ENCODE results near the gene FILIP1.

The FILIP1 gene

GRCh38 chr6:75429061-75429703, 64.4 kb downstream of the FILIP1 start:
- Histone ChIP-seq H3K4me3 (ENCODE audit: low read length) (no peak overlapping the region), H3K27me3 (ENCODE audit: control insufficient read depth, insufficient read depth, low read length) (no peaks in the 10 kb centered on the region), H3K36me3 (ENCODE audit: control insufficient read depth, low read depth, low read length) (no peaks in the 10 kb centered on the region), H3K9ac (ENCODE audit: low read length) (no peak overlapping the region), H3K9me3 (ENCODE audit: control insufficient read depth, low read depth, low read length) (no peaks in the 10 kb centered on the region), H3K4me1 (ENCODE audit: control insufficient read depth, low read depth, low read length) (no peaks in the 10 kb centered on the region), H3K27ac (ENCODE audit: low read length) (no peak overlapping the region)

GRCh38 chr6:75428204-75428603, 65.4 kb downstream of the FILIP1 start:
- no peaks in the 10 kb centered on the region for H3K9me3 ChIP-seq (ENCODE audit: control insufficient read depth, low read depth, low read length)
- no peak overlapping the region for H3K9ac ChIP-seq (ENCODE audit: low read length)
- no peak overlapping the region for H3K4me3 ChIP-seq (ENCODE audit: low read length)
- H3K27ac ChIP-seq (ENCODE audit: low read length) = no peak overlapping the region
- no peaks in the 10 kb centered on the region for H3K36me3 ChIP-seq (ENCODE audit: control insufficient read depth, low read depth, low read length)
- H3K27me3 ChIP-seq (ENCODE audit: control insufficient read depth, insufficient read depth, low read length) = no peaks in the 10 kb centered on the region
- no peaks in the 10 kb centered on the region for H3K4me1 ChIP-seq (ENCODE audit: control insufficient read depth, low read depth, low read length)

GRCh38 chr6:75427329-75427728, 66.3 kb downstream of the FILIP1 start:
- H3K36me3 ChIP-seq (ENCODE audit: control insufficient read depth, low read depth, low read length) = no peaks in the 10 kb centered on the region
- H3K9ac ChIP-seq (ENCODE audit: low read length) = no peak overlapping the region
- H3K27ac ChIP-seq (ENCODE audit: low read length) = no peak overlapping the region
- H3K4me3 ChIP-seq (ENCODE audit: low read length) = no peak overlapping the region
- H3K4me1 ChIP-seq (ENCODE audit: control insufficient read depth, low read depth, low read length) = no peaks in the 10 kb centered on the region
- H3K27me3 ChIP-seq (ENCODE audit: control insufficient read depth, insufficient read depth, low read length) = no peaks in the 10 kb centered on the region
- H3K9me3 ChIP-seq (ENCODE audit: control insufficient read depth, low read depth, low read length) = no peaks in the 10 kb centered on the region

- Histone ChIP-seq H3K27ac (ENCODE audit: low read length) (no peak overlapping the region), H3K27me3 (ENCODE audit: control insufficient read depth, insufficient read depth, low read length) (no peaks in the 10 kb centered on the region)
These were observed 68.7 kb downstream of the FILIP1 start for GRCh38 chr6:75424618-75425548.

GRCh38 chr6:75423386-75423785, 70.2 kb downstream of the FILIP1 start:
- Histone ChIP-seq H3K9me3 (ENCODE audit: control insufficient read depth, low read depth, low read length) (no peaks in the 10 kb centered on the region), H3K4me1 (ENCODE audit: control insufficient read depth, low read depth, low read length) (no peaks in the 10 kb centered on the region), H3K9ac (ENCODE audit: low read length) (no peak overlapping the region), H3K27me3 (ENCODE audit: control insufficient read depth, insufficient read depth, low read length) (no peaks in the 10 kb centered on the region), H3K36me3 (ENCODE audit: control insufficient read depth, low read depth, low read length) (no peaks in the 10 kb centered on the region), H3K4me3 (ENCODE audit: low read length) (no peak overlapping the region), H3K27ac (ENCODE audit: low read length) (no peak overlapping the region)

More at GRCh38 chr6:75424618-75425548, 68.7 kb downstream of the FILIP1 start:
- no peaks in the 10 kb centered on the region for H3K4me1 ChIP-seq (ENCODE audit: control insufficient read depth, low read depth, low read length)
- H3K9me3 ChIP-seq (ENCODE audit: control insufficient read depth, low read depth, low read length) = no peaks in the 10 kb centered on the region
- H3K9ac ChIP-seq (ENCODE audit: low read length) = no peak overlapping the region
- H3K36me3 ChIP-seq (ENCODE audit: control insufficient read depth, low read depth, low read length) = no peaks in the 10 kb centered on the region
- H3K4me3 ChIP-seq (ENCODE audit: low read length) = no peak overlapping the region

GRCh38 chr6:75422024-75422639, 71.5 kb downstream of the FILIP1 start:
- H3K27me3 ChIP-seq (ENCODE audit: control insufficient read depth, insufficient read depth, low read length) = no peaks in the 10 kb centered on the region
- H3K36me3 ChIP-seq (ENCODE audit: control insufficient read depth, low read depth, low read length) = no peaks in the 10 kb centered on the region
- H3K4me3 ChIP-seq (ENCODE audit: low read length) = no peak overlapping the region
- H3K9ac ChIP-seq (ENCODE audit: low read length) = no peak overlapping the region
- no peak overlapping the region for H3K27ac ChIP-seq (ENCODE audit: low read length)
- no peaks in the 10 kb centered on the region for H3K4me1 ChIP-seq (ENCODE audit: control insufficient read depth, low read depth, low read length)
- no peaks in the 10 kb centered on the region for H3K9me3 ChIP-seq (ENCODE audit: control insufficient read depth, low read depth, low read length)

GRCh38 chr6:75421316-75422023, 72.1 kb downstream of the FILIP1 start:
- no peak overlapping the region for H3K9ac ChIP-seq (ENCODE audit: low read length)
- H3K4me3 ChIP-seq (ENCODE audit: low read length) = no peak overlapping the region
- H3K27me3 ChIP-seq (ENCODE audit: control insufficient read depth, insufficient read depth, low read length) = no peaks in the 10 kb centered on the region
- H3K27ac ChIP-seq (ENCODE audit: low read length) = no peak overlapping the region
- no peaks in the 10 kb centered on the region for H3K9me3 ChIP-seq (ENCODE audit: control insufficient read depth, low read depth, low read length)
- no peaks in the 10 kb centered on the region for H3K36me3 ChIP-seq (ENCODE audit: control insufficient read depth, low read depth, low read length)
- H3K4me1 ChIP-seq (ENCODE audit: control insufficient read depth, low read depth, low read length) = no peaks in the 10 kb centered on the region

- no peak overlapping the region for H3K4me3 ChIP-seq (ENCODE audit: low read length)
- H3K9ac ChIP-seq (ENCODE audit: low read length) = no peak overlapping the region
- H3K27ac ChIP-seq (ENCODE audit: low read length) = no peak overlapping the region
These were observed 73.6 kb downstream of the FILIP1 start for GRCh38 chr6:75419980-75420379.

GRCh38 chr6:75419416-75419815, 74.2 kb downstream of the FILIP1 start:
- H3K9ac ChIP-seq (ENCODE audit: low read length) = no peak overlapping the region
- H3K4me3 ChIP-seq (ENCODE audit: low read length) = no peak overlapping the region
- H3K27me3 ChIP-seq (ENCODE audit: control insufficient read depth, insufficient read depth, low read length) = no peaks in the 10 kb centered on the region
- no peaks in the 10 kb centered on the region for H3K9me3 ChIP-seq (ENCODE audit: control insufficient read depth, low read depth, low read length)
- H3K27ac ChIP-seq (ENCODE audit: low read length) = no peak overlapping the region
- H3K36me3 ChIP-seq (ENCODE audit: control insufficient read depth, low read depth, low read length) = no peaks in the 10 kb centered on the region
- no peaks in the 10 kb centered on the region for H3K4me1 ChIP-seq (ENCODE audit: control insufficient read depth, low read depth, low read length)

More at GRCh38 chr6:75419980-75420379, 73.6 kb downstream of the FILIP1 start:
- Histone ChIP-seq H3K36me3 (ENCODE audit: control insufficient read depth, low read depth, low read length) (no peaks in the 10 kb centered on the region), H3K27me3 (ENCODE audit: control insufficient read depth, insufficient read depth, low read length) (no peaks in the 10 kb centered on the region), H3K4me1 (ENCODE audit: control insufficient read depth, low read depth, low read length) (no peaks in the 10 kb centered on the region), H3K9me3 (ENCODE audit: control insufficient read depth, low read depth, low read length) (no peaks in the 10 kb centered on the region)

GRCh38 chr6:75418233-75418632, 75.4 kb downstream of the FILIP1 start:
- H3K4me3 ChIP-seq (ENCODE audit: low read length) = no peak overlapping the region
- no peaks in the 10 kb centered on the region for H3K4me1 ChIP-seq (ENCODE audit: control insufficient read depth, low read depth, low read length)
- no peaks in the 10 kb centered on the region for H3K27me3 ChIP-seq (ENCODE audit: control insufficient read depth, insufficient read depth, low read length)
- H3K9ac ChIP-seq (ENCODE audit: low read length) = no peak overlapping the region
- no peaks in the 10 kb centered on the region for H3K9me3 ChIP-seq (ENCODE audit: control insufficient read depth, low read depth, low read length)
- no peak overlapping the region for H3K27ac ChIP-seq (ENCODE audit: low read length)
- no peaks in the 10 kb centered on the region for H3K36me3 ChIP-seq (ENCODE audit: control insufficient read depth, low read depth, low read length)

GRCh38 chr6:75416443-75416842, 77.2 kb downstream of the FILIP1 start:
- no peak overlapping the region for H3K4me3 ChIP-seq (ENCODE audit: low read length)
- no peaks in the 10 kb centered on the region for H3K4me1 ChIP-seq (ENCODE audit: control insufficient read depth, low read depth, low read length)
- no peaks in the 10 kb centered on the region for H3K27me3 ChIP-seq (ENCODE audit: control insufficient read depth, insufficient read depth, low read length)
- H3K36me3 ChIP-seq (ENCODE audit: control insufficient read depth, low read depth, low read length) = no peaks in the 10 kb centered on the region
- no peaks in the 10 kb centered on the region for H3K9me3 ChIP-seq (ENCODE audit: control insufficient read depth, low read depth, low read length)
- no peak overlapping the region for H3K9ac ChIP-seq (ENCODE audit: low read length)
- no peak overlapping the region for H3K27ac ChIP-seq (ENCODE audit: low read length)

Data from iPS-18a (cell line).